Aorta (tissue), 5 donors: ENCODE data around the gene TRIM58. TPM values are rescaled to one million over a fixed set of nuclear protein-coding genes. Genes with fewer than 3 reads are reported as not detected.

Experiments used
- ATAC-seq: fragments of 200-7000 bp; cut with Tn5 transposase; one replicate; pipeline ENCODE4 v1.9.1; 2022; ENCODE audit warnings: moderate library complexity; ENCODE audit not compliant: low FRiP score
- DNase-seq, 2 donors: peaks; one replicate each; pipeline ENCODE4 v3.0.0-alpha.2; 2020
- H3K27ac ChIP-seq, 2 donors: one replicate each; pipeline ENCODE4 v1.5.1; 2013; ENCODE audit warnings: low read length in 2 of 2, mild to moderate bottlenecking in 2 of 2, moderate library complexity in 2 of 2, control low read depth in 1 of 2, inconsistent platforms in 1 of 2, low read depth in 1 of 2
- H3K27me3 ChIP-seq, 2 donors: one replicate each; pipeline ENCODE4 v1.6.1; 2013; ENCODE audit warnings: control low read depth in 1 of 2, low read length in 1 of 2, mild to moderate bottlenecking in 1 of 2, moderate library complexity in 1 of 2; ENCODE audit not compliant: insufficient read depth in 2 of 2, control insufficient read depth in 1 of 2
- H3K36me3 ChIP-seq, 2 donors: one replicate each; pipeline ENCODE4 v1.6.1; 2013; ENCODE audit warnings: control low read depth in 1 of 2, low read length in 1 of 2, mild to moderate bottlenecking in 1 of 2; ENCODE audit not compliant: insufficient read depth in 2 of 2, control insufficient read depth in 1 of 2
- H3K4me1 ChIP-seq, 2 donors: one replicate each; pipeline ENCODE4 v1.6.1; 2013; ENCODE audit warnings: low read length in 2 of 2, control low read depth in 1 of 2, mild to moderate bottlenecking in 1 of 2, moderate library complexity in 1 of 2; ENCODE audit not compliant: insufficient read depth in 2 of 2, control insufficient read depth in 1 of 2
- H3K4me3 ChIP-seq, 2 donors: one replicate each; pipeline ENCODE4 v1.5.1; 2013; ENCODE audit warnings: low read length in 2 of 2, control low read depth in 1 of 2, mild to moderate bottlenecking in 1 of 2
- H3K9me3 ChIP-seq: one replicate; pipeline ENCODE4 v1.6.1; 2013; ENCODE audit warnings: mild to moderate bottlenecking, low read length; ENCODE audit not compliant: control insufficient read depth
- WGBS, 2 donors: extraction: QIAGEN DNeasy Blood & Tissue Kit; methylation state at CpG; one replicate each; pipeline ENCODE4 v1.1.7; 2013; 5-methylcytosine and 5-hydroxymethylcytosine counted together
- intact Hi-C, 2 donors: fragments of 100-400 bp; cut with DNase I; formaldehyde crosslinking; loops; one replicate each; pipeline versions ENCODE4 v1.14.2 to v1.15.0; 2022
- long read RNA-seq, 2 donors: library from polyadenylated mRNA; unstranded; transcript quantifications; one replicate each; pipeline ENCODE4 v2.0.0, GENCODE V29; 2020 to 2021
- polyA plus RNA-seq, 2 donors: library from polyadenylated mRNA; stranded (reverse); fragments of 200-250 nt; gene quantifications; one replicate each; pipeline ENCODE4 v1.2.3, GENCODE V29; 2013
- total RNA-seq, 2 donors: library from RNA; stranded (reverse); fragmentation: NEBNext Ultra II Directional; extraction: Animal tissue kit (Norgen Biotek cat#: 25700); gene quantifications; one replicate each; pipeline ENCODE4 v1.2.1, GENCODE V29; 2021
- donor health status: healthy with polysubstance abuse.
- donor health status: Bipolar disorder and iron deficiency.
- donor health status: DM: no; HTN: no; CAD: no.
- donor health status: DM: no; HTN: no; CAD: no.
- donor health status: DM: yes; HTN: yes; CAD: no.

The TRIM58 gene, protein sequence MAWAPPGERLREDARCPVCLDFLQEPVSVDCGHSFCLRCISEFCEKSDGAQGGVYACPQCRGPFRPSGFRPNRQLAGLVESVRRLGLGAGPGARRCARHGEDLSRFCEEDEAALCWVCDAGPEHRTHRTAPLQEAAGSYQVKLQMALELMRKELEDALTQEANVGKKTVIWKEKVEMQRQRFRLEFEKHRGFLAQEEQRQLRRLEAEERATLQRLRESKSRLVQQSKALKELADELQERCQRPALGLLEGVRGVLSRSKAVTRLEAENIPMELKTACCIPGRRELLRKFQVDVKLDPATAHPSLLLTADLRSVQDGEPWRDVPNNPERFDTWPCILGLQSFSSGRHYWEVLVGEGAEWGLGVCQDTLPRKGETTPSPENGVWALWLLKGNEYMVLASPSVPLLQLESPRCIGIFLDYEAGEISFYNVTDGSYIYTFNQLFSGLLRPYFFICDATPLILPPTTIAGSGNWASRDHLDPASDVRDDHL
- total RNA-seq: 1 to 10 TPM; 1.3 to 3.2 TPM
- polyA plus RNA-seq: under 1 TPM in 1 of 2 donors, not detected in 1; 0.38 TPM
- long read RNA-seq, donor 1, partial matches to known transcripts: 0 of 1 reads
- long read RNA-seq, donor 1, other reads (novel, unspliced or antisense): 0 of 1 reads
- long read RNA-seq, donor 2, partial matches to known transcripts: 1 of 5 reads
- long read RNA-seq, donor 2, other reads (novel, unspliced or antisense): 2 of 5 reads

DNA sequence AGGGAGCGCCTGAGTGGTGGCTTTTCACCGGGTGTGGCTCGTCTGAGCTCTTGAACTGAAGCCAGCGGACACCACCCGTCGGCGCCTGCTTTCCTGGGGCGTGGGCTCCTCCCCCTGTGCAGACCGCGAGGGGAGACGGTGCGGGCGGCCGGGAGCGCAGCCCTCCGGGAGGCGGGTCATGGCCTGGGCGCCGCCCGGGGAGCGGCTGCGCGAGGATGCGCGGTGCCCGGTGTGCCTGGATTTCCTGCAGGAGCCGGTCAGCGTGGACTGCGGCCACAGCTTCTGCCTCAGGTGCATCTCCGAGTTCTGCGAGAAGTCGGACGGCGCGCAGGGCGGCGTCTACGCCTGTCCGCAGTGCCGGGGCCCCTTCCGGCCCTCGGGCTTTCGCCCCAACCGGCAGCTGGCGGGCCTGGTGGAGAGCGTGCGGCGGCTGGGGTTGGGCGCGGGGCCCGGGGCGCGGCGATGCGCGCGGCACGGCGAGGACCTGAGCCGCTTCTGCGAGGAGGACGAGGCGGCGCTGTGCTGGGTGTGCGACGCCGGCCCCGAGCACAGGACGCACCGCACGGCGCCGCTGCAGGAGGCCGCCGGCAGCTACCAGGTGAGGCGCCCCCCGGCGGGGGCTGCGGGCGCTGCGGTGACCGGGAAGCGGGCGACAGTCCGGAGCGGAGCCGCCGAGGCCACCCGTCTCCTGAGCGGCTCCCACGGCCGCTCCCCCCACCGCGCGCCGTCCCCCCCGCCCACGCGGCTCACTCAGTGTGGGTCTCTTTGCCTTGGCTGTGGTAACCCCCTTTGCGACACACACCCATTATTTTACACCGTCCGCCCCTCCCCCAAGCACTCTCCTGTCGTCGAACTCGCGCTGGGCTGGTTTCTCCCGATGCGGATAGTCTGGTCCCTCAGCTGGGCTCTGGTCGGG is at the start of gene TRIM58:
TRIM58 (plus strand) TSS at position 119 of the 916 bp plus-strand sequence; CDS start at position 179, 60 bp downstream.
- intact Hi-C loops: no loop called here
- peak in 1 of 2 donors; percentile 50 for DNase-seq
- WGBS, 2 donors: 2% methylated on average over 52 to 109 of the region's 109 CpGs
- Histone ChIP-seq H3K9me3 (peaks cover 2% of the 10 kb centered on the region), H3K4me1 (no peaks in the 10 kb centered on the region), H3K27ac (no peak within 1 kb of the TSS), H3K4me3 (no peak within 1 kb of the TSS), H3K36me3 (no peaks in the 10 kb centered on the region), H3K27me3 (no peaks in the 10 kb centered on the region)
- peak; percentile 31 for ATAC-seq

DNA sequence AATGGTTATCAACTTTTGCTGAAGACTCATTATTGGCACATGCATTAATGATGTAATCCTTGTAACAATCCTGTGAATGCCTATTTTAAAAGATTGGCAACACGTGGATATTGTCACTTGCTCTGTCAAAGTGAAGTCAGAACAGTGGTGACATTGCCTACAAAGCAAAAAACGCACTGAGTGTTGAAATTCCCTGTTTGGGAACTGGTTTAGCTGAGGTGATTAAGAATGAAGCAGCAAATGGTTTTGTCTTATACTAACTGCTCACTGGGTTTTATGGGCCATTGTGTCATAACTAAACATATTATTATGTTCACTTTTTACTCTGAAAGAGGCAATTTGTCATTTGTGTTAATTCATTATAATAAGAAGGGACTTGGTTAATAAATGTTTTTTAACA is 44.4 kb upstream of the TRIM58 start:
- no peaks in the 10 kb centered on the region for H3K36me3 ChIP-seq
- H3K27me3 ChIP-seq: no peaks in the 10 kb centered on the region
- H3K27ac ChIP-seq: no peak overlapping the region
- 49 to 54% methylated on average over 2 of the region's 2 CpGs for WGBS, 2 donors
- no peak for DNase-seq
- no peaks in the 10 kb centered on the region for H3K4me1 ChIP-seq
- intact Hi-C loops: no loop called here
- no peak overlapping the region for H3K4me3 ChIP-seq
- H3K9me3 ChIP-seq: no peaks in the 10 kb centered on the region
- no peak for ATAC-seq

DNA sequence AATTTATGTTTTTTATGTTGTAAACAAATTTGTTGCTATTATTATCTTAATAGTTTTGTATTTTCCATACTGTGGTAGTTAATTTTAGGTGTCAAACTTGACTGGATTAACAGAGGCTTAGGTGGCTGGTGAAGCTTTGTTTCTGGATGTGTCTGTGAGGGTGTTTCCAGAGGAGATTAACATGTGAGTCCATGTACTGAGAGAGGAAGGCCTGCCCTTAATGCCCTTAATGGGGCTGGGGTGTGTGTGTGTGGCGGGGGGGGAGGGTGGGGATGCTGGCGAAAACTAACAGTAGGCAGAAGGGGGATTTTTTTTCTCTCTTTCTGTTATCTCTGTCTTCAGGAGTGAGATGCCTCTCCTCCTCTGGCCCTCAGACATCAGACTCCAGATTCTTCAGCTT is 34.9 kb upstream of the TRIM58 start:
- 23 to 51% methylated on average over 2 of the region's 2 CpGs for WGBS, 2 donors
- H3K36me3 ChIP-seq: no peaks in the 10 kb centered on the region
- no peak overlapping the region for H3K4me3 ChIP-seq
- DNase-seq: no peak
- no peaks in the 10 kb centered on the region for H3K4me1 ChIP-seq
- intact Hi-C loops: no loop called here
- no peaks in the 10 kb centered on the region for H3K9me3 ChIP-seq
- no peaks in the 10 kb centered on the region for H3K27me3 ChIP-seq
- no peak for ATAC-seq
- H3K27ac ChIP-seq: no peak overlapping the region

DNA sequence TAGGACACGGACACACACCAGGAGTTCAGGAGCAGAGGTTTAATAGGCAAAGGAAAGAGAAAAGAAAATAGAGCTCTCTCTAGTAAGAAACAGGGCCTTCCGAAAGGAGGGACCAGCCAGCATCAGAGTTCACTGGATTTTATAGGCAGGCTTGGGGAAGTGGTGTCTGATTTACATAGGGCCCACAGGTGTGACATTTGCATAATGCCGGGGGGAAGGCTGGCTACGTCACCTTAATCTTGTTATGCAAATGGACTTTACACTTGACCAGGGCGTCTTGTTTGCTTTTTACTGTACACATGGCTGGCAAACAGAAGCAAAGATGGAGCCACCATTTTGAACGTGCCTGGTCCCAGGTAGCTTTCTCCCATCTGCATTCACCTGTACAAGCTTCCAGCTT is 33.0 kb upstream of the TRIM58 start, which contains the start of gene OR14A16:
OR14A16 (minus strand) TSS at position 97 of the 400 bp plus-strand sequence. CDS start 8,390 bp downstream, outside the sequence.
- Histone ChIP-seq H3K4me3 (no peak within 1 kb of the TSS), H3K36me3 (no peaks in the 10 kb centered on the region), H3K27me3 (no peaks in the 10 kb centered on the region), H3K4me1 (no peaks in the 10 kb centered on the region), H3K9me3 (no peaks in the 10 kb centered on the region), H3K27ac (no peak within 1 kb of the TSS)
- 48 to 52% methylated on average over 6 of the region's 6 CpGs for WGBS, 2 donors
- intact Hi-C loops: no loop called here
- DNase-seq: no peak
- no peak for ATAC-seq

DNA sequence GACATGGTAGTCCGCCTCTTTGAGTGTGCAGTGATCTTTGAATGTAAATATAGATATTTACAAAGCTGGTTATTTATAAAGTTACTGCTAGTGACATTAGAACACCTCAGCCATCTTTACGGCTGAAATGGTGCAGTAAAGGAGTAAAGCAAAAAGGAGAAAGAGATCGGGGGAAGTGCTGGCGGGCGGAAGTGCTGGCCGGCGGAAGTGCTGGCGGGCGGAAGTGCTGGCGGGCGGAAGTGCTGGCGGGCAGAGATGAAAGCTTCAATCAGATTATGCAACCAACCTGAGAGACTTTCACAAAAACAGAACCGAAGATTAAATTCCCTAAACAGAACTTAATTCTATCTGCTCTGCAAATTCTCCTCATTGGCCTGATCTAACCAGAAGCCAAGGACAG is 31.6 kb upstream of the TRIM58 start:
- no peaks in the 10 kb centered on the region for H3K27me3 ChIP-seq
- ATAC-seq (no peak), DNase-seq (no peak)
- no peaks in the 10 kb centered on the region for H3K36me3 ChIP-seq
- 92 to 93% methylated on average over 9 to 13 of the region's 13 CpGs for WGBS, 2 donors
- H3K4me1 ChIP-seq: no peaks in the 10 kb centered on the region
- no peaks in the 10 kb centered on the region for H3K9me3 ChIP-seq
- intact Hi-C loops: no loop called here
- no peak overlapping the region for H3K27ac ChIP-seq
- no peak overlapping the region for H3K4me3 ChIP-seq

DNA sequence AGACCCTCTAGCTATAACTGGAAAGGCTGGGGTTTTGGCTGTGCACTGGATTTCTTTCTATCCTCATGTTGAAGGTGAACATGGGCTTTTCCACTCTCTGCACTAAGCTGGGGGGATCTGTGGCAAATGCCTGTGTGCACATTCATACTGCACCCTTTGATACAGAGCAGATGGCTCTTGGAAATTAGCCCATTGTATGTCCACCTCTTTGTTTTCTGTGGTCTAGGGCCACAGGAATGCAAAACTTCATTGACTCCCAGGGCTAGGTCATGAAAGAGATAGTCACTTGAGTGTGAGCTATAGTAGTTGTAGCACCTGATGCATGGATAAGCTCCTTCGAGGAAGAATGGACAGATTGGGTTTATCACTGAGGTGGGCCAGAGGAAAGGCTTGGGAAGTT is 27.3 kb upstream of the TRIM58 start:
- H3K4me1 ChIP-seq: no peaks in the 10 kb centered on the region
- DNase-seq (no peak), ATAC-seq (no peak)
- H3K4me3 ChIP-seq: no peak overlapping the region
- H3K9me3 ChIP-seq: no peaks in the 10 kb centered on the region
- H3K27me3 ChIP-seq: no peaks in the 10 kb centered on the region
- intact Hi-C loops: no loop called here
- no peaks in the 10 kb centered on the region for H3K36me3 ChIP-seq
- H3K27ac ChIP-seq: no peak overlapping the region
- WGBS, 2 donors: 0 to 69% methylated on average over 1 of the region's 1 CpG

DNA sequence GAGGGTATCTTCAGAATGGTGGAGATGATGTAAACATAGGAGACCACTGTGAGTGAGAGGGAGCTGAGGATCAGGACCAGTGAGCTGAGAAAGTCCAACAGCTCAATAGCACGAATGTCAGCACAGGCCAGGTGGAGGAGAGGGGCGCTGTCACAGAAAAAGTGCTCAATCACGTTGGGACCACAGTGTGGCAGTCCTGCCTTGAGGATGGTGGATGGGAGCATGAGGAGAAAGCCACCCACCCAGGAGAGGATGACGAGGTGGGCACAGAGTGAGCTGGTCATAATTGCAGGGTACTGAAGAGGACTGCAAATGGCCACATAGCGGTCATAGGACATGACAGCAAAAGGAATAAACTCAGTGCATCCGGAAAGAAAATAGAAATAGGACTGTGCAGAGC is 23.4 kb upstream of the TRIM58 start:
- H3K36me3 ChIP-seq: no peaks in the 10 kb centered on the region
- peak; percentile 15 for ATAC-seq
- 63 to 66% methylated on average over 6 of the region's 6 CpGs for WGBS, 2 donors
- H3K9me3 ChIP-seq: no peaks in the 10 kb centered on the region
- no peak overlapping the region for H3K27ac ChIP-seq
- intact Hi-C loops: no loop called here
- no peaks in the 10 kb centered on the region for H3K27me3 ChIP-seq
- no peak overlapping the region for H3K4me3 ChIP-seq
- H3K4me1 ChIP-seq: no peaks in the 10 kb centered on the region
- no peak for DNase-seq

DNA sequence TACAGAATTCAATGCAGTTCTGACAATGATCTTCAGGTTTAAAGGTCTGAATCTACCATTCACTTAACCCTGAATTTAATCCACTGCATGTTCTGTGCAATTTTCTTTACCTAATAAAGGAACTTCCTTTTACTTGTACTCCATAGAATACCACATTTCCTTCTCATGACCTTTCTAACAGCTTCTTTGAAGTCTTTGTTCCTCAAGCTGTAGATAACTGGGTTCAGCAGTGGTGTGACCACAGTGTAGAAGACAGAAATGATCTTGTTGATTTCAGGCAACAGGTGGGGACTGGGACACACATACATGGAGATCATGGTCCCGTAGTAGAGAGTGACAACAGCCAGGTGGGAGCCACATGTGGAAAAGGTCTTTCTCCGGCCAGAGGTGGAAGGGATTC is 16.2 kb upstream of the TRIM58 start:
- no peak for DNase-seq
- WGBS, 2 donors: 75 to 84% methylated on average over 2 of the region's 2 CpGs
- Histone ChIP-seq H3K36me3 (no peaks in the 10 kb centered on the region), H3K4me3 (no peak overlapping the region), H3K27me3 (no peaks in the 10 kb centered on the region), H3K4me1 (no peaks in the 10 kb centered on the region), H3K9me3 (peaks cover 3% of the 10 kb centered on the region), H3K27ac (no peak overlapping the region)
- intact Hi-C loops: no loop called here
- no peak for ATAC-seq
